NCI-H2081 (cell line): ENCODE results near the gene KLC4.
"Not testable (repeated sequence)": the region's sequence is repeated elsewhere in the genome, so short reads cannot be mapped to it uniquely, and the experiment has no call there.

Source experiments
- DNase-seq, 2 experiments: peaks; one replicate each; lab custom pipeline; 2025; lab: John Stamatoyannopoulos, UW

The KLC4 gene

DNA sequence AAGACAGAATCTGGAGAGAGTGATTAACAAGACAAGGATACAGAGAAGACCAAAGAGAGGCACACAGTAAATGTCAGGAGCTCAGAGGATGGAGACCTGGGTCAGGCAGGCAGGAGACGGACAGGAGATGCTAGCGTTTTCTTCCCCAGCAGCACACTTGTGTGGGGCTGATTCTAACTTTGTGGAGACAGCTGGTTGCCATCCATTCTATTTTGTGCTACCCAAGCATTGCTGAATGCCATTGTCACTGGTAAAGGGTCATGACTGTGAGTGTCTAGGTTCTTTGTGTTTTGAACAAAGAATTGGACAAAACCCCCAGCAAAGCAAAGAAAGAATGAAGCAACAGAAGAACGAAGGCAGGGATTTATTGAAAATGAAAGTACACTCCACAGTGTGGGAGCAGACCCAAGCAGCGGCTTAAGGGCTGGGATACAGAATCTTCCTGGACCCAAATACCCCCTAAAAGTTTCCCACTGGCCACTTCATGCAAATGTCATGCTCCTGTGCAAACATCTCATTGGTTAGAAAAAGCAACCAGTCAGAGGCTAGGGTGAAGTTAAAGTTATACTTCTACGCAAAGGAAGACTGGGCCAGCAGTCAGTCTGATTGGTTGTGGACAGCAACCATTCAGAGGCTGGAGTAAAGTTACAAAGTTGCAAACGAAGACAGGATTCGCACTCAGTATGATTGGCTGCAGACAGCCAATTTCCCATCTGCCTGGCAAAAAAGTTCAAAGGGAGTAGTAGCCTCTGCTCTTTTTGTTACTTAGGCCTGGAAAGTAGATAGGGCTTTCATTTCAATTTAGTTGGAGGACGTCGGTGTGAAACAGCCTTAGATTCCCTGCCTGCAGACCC lies 34.2 kb downstream of the KLC4 start:
- no peak for DNase-seq

GRCh38 chr6:43095939-43096338 lies 36.5 kb downstream of the KLC4 start:
- DNase-seq = no peak

- no peak for DNase-seq
Measured at GRCh38 chr6:43096451-43097097, 37.1 kb downstream of the KLC4 start.

DNA sequence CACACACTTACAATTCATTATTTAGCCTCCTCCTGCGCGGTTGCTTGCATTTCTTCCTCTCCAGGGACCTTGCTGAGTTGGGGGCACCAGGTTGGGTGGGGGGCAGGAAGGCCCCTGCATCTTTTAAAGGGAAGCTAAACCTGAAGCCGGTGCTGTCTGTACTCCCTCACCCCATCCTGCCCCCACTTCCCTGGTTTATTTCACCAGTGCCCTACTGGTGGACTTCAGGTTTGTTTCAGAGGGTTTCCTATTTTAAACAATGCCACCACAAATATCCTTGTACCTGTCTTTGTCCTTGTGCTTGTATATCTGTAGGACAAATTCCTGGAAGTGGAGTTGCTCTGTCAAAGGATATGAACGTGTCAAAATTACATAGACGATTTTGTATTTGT lies 37.7 kb downstream of the KLC4 start:
- no peak for DNase-seq

GRCh38 chr6:43097502-43097901 lies 38.1 kb downstream of the KLC4 start:
- no peak for DNase-seq

DNA sequence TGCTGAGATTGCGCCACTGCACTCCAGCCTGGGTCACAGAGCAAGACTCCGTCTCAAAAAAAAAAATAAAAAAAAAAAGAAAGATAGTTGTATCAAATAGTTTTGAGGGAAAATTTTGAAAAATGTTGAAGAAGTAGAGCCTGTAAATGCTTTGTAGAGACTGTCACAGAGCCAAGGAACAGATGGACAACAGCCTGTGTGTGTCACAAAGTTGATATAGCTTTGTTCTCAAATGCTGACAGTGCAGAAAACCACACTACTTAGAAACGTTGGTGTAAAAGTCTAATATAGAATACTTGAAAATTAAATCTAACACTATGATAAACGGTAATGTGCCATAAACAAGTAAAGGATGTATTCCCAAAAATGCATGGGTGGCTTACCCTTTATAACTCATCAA lies 42.1 kb downstream of the KLC4 start:
- no peak for DNase-seq

DNA sequence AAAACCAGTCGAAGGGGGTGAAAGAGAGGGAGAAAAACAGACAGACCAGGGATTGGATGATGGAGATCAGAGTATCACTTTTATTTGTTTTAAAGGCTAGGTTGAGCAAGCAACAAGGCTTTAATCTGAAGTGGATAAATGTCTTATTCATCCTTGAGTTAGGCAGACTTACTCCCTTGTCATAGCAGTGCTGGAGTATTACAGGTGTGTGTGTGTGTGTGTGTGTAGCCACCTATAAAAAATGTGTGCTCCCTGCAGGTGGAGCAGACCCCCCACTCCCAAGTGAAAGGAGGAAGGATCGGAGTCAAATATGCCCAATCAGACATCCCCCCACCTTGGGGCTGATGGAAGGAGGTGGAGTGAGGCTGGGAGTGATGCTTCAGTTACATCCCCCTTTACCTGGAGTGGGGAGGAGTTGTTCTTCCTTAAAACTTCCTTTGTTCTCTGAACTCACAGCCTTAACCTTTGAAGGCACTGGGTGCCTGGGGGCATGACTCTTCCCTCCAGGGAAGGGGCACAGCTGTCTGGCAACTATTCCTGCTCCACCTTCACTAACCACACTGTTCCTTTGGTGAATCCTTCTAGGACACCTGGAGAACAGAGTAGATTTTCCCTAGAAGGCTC lies 43.9 kb downstream of the KLC4 start:
- DNase-seq = no peak

DNA sequence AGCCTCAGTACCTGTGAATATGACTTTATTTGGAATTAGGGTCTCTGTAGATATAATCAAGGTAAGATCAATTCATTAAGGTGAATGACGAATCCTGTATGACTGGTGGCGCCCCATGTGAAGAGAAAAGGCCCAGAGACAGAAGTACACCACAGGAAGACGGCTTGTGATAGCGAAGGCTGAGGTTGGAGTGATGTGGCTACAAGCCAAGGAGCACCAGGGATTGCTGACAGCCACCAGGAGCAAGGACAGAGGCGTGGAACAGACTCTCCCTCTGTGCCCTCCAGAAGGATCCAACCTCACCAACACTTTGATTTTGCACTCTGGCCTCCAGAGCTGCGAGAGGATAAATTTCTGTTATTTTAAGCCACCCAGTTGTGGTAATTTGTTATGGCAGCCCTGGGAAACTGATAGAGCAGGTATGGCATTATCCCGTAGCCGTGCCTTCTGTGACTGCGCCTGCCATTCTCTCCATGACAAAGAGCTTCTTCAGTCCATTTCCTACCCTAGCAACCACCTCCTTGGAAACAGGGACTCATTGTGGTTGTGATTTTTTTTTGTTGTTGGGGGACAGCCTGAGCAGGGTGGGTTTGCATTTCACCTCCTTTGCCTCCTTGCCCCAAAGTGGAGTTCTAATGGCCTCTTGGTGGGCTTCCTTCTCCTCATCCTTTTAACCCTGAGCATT lies 46.2 kb downstream of the KLC4 start:
- no peak for DNase-seq

DNA sequence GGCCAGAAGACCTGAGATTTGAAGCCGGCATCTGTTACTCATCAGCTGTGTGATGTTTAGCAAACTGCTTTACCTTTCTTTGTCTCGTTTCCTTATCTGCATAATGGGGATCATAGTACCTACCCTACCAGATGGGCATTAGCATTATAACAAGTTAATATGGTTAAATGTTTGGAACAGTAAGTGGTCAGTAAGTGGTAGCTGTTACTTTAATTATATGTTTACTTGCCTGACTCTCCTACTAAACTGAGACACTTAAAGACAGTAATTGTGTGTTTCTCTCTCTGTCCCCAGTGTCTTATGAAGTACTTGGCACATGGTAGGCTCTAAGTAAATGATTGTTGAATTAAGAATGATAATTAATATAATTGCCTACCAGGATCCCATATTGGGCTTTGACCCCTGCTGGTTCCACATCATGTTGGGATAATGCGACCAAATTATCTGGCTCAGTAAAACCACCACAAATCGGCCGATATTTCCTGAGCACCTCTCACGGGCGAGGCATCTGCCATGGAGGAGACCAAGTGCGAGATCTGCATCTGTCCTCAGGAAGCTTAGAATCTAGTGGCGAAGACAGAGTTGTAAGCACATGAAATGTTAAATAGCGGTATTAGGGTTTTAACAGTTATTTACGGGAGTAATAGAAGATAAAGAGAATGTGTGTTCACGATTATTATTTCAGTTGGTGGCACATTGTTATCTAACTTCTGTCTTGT lies 48.1 kb downstream of the KLC4 start:
- DNase-seq = peak; percentile 56 to 84

DNA sequence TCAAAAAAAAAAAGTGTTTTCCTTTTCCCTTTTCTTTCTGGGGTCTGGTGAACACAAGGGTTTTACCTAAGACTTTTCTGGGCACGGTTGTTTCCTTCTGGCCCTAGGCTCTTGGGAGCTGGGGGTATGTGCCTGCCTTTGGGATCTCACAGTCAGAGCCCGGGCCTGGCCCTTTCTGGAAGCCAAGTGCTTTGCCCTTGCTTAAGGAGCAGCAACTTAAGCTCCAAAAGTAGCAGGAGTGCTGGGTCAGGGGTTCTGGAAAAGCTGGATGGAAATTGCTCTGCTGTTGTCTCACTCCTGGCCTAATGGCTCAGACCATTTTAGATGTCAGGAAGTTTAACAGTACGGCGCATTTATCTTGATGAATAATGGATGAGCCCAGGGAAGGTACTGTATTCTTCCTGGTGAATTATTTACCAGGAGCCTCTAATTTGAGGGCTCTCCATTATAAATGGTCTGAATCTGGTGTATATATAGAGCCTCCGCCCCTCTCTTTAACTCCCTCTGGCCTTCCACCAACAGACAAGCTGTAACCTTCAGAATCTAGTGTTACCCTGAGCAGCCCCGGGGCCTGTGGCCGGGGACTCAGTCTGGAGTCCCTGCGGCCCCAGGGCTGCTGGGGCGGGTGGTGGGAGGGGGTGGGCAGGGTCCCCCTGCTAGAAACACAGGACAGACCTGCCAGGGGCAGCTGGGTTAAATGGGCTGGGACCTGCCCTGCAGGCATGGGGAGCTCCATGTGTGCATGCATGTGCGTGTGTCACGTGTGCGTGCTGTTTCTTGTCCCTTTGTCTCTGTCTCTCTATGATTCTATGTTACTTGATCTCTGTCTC lies 54.2 kb downstream of the KLC4 start:
- peak; percentile 71 to 87 for DNase-seq

GRCh38 chr6:43115365-43115764 lies 55.9 kb downstream of the KLC4 start:
- DNase-seq = peak in 1 of 2 experiments; percentile 10

DNA sequence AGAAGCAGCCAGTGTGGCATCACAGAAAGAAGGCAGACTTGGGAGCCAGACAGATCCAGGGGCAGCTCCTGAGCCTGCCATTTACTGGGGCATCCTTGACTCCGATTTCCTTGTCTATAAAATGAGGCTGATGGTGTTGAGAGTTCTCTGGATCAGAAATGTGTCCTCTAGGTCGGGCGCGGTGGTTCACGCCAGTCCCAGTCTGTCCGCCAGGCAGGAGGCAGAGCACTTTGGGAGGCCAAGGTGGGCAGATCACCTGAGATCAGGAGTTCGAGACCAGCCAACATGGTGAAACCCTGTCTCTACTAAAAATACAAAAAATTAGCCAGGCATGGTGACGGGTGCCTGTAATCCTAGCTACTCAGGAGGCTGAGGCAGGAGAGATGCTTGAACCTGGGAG lies 58.0 kb downstream of the KLC4 start:
- not testable (repeated sequence) for DNase-seq

- no peak for DNase-seq
Measured at GRCh38 chr6:43119482-43119881, 60.1 kb downstream of the KLC4 start.

- no peak for DNase-seq
Measured at GRCh38 chr6:43120101-43120763, 60.8 kb downstream of the KLC4 start.

- DNase-seq = no peak
Measured at GRCh38 chr6:43120944-43121913, 61.8 kb downstream of the KLC4 start.

DNA sequence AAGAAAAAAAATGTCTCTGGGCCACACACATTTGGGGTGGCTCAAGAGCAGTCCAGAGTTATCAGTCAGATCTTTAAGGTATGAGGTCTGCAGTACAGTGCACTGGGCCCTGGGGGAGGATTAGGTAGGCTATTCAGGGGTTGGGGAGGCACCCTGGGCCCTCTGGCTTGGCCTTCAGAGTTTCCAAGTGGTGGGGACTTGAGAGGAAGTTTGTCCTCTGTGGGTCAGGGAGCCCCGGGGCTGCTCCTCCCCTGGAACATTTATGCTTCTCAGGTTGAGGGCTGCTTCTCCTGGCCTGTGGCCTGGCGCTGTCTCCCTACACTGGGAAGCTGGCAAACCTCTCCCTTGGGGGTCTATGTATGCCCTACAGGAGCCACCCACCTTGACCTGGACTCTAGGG lies 62.7 kb downstream of the KLC4 start:
- DNase-seq = no peak

DNA sequence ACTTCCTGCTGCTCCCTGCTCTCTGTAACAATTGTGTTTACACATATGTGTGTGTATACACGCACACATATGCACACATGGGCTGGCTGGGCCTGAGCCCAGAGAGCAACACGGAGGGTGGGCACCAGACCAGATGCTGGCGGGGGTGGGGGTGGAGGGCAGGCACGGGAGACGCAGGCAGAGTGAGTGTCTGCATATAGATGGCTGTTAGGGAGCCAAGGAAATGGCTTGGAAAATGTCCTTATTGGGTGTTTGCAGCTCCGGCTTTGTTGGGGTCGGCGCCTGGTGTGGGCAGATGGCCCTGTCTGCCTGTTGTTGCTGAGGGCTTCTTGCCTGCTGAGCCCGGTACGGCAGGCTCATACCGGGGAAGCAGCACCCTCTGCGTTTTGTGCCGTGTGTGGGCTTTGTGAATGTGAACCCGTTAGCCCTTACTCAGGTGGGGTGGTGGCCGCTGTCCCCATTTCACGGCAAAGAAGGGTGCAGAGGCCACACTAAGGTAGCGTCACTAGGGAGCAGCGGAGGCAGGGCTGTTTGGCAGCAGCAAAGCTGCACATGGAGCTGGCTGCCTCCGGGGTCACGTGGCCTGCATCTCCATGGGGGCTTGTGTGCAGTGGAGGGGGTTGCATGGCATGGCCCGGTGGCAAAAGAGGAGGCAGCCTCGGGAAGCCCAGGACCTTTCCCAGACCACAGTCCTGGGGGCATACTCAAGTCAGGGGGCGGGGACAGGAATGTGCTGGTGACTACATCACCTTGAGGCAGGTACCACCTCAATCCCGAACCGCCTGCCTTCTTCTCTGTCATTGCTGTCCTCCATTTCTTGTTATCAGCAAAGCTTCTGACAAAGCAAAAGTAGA lies 64.3 kb downstream of the KLC4 start:
- no peak for DNase-seq

DNA sequence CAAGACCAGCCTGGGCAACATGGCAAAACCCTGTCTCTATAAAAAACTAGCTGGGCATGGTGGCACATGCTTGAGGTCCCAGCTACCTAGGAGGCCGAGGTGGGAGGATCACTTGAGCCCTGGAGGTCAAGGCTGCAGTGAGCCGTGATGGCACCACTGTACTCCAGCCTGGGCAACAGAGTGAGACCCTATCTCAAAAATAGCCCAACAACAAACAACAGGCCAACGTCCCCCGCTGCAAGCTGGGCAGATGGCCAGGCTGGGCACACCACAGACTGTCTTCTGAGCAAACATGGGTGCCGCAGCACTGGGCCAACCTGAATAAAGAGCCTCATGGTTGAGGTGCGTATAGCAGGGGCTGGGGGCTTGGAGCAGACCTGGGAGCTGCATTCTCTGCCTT lies 65.0 kb downstream of the KLC4 start:
- DNase-seq = peak in 1 of 2 experiments; percentile 9
